OCI-LY1 (cell line): ENCODE results near the gene PRSS57.

Experiments used
- H2AFZ ChIP-seq: fragments of 200-600 bp; sonication (generic), shearing (Covaris generic); 2 replicates; pipeline ENCODE4 v1.6.0; 2014; ENCODE audit warnings: antibody characterized with exemption, mild to moderate bottlenecking, low read length
- H3F3A ChIP-seq: fragments of 200-600 bp; sonication (generic), shearing (Covaris generic); 2 replicates; pipeline ENCODE4 v1.6.0; 2014; ENCODE audit warnings: mild to moderate bottlenecking, antibody characterized with exemption, low read length, moderate library complexity; ENCODE audit not compliant: insufficient read depth
- H3K27ac ChIP-seq: fragments of 200-600 bp; sonication (generic); 2 replicates; pipeline ENCODE4 v1.5.1; 2014; ENCODE audit warnings: low read length, mixed run types, mild to moderate bottlenecking, low read depth; ENCODE audit not compliant: poor library complexity, severe bottlenecking
- H3K27me3 ChIP-seq: fragments of 200-600 bp; sonication (generic); 2 replicates; pipeline ENCODE4 v1.6.0; 2014; ENCODE audit warnings: antibody characterized with exemption, mild to moderate bottlenecking, low read length, moderate library complexity; ENCODE audit not compliant: insufficient read depth
- H3K36me3 ChIP-seq: fragments of 200-600 bp; sonication (generic); 2 replicates; pipeline ENCODE4 v1.6.1; 2014; ENCODE audit warnings: mild to moderate bottlenecking, antibody characterized with exemption, low read length, moderate library complexity, mixed read lengths; ENCODE audit not compliant: insufficient read depth
- H3K4me1 ChIP-seq: fragments of 200-600 bp; sonication (generic); 2 replicates; pipeline ENCODE4 v1.5.1; 2014; ENCODE audit warnings: mild to moderate bottlenecking, low read length, moderate library complexity; ENCODE audit not compliant: insufficient read depth, severe bottlenecking
- H3K4me2 ChIP-seq: fragments of 200-600 bp; sonication (generic), shearing (Covaris generic); 2 replicates; pipeline ENCODE4 v1.6.1; 2014; ENCODE audit warnings: low read length
- H3K4me3 ChIP-seq: fragments of 200-600 bp; sonication (generic); 2 replicates; pipeline ENCODE4 v1.5.1; 2014; ENCODE audit warnings: low read length, low read depth, mild to moderate bottlenecking, mixed read lengths; ENCODE audit not compliant: poor library complexity, severe bottlenecking
- H3K79me2 ChIP-seq: fragments of 200-600 bp; shearing (Covaris generic); 2 replicates; pipeline ENCODE4 v1.6.1; 2016; ENCODE audit warnings: mixed run types, low read length, mixed read lengths; ENCODE audit not compliant: insufficient read depth
- H3K9ac ChIP-seq: fragments of 200-600 bp; sonication (generic), shearing (Covaris generic); 2 replicates; pipeline ENCODE4 v1.6.1; 2014; ENCODE audit warnings: mild to moderate bottlenecking, low read length, mixed read lengths
- H3K9me2 ChIP-seq: fragments of 200-600 bp; sonication (generic), shearing (Covaris generic); 2 replicates; pipeline ENCODE4 v1.6.1; 2014; ENCODE audit warnings: low read depth, mild to moderate bottlenecking, low read length, mixed read lengths
- H3K9me3 ChIP-seq: fragments of 200-600 bp; shearing (Covaris generic); 2 replicates; pipeline ENCODE4 v1.6.1; 2014; ENCODE audit warnings: low read length, mixed read lengths
- H4K20me1 ChIP-seq: fragments of 200-600 bp; sonication (generic), shearing (Covaris generic); 2 replicates; pipeline ENCODE4 v1.6.0; 2016; ENCODE audit warnings: mild to moderate bottlenecking, low read length; ENCODE audit not compliant: insufficient read depth
- CTCF ChIP-seq: fragments of 200-600 bp; sonication (generic), shearing (Covaris generic); IDR thresholded peaks from 2 replicates; pipeline ENCODE4 v1.5.1; 2017; ENCODE audit warnings: mild to moderate bottlenecking, antibody characterized with exemption, low read length, moderate library complexity, mixed read lengths
- EZH2 ChIP-seq: fragments of 200-600 bp; sonication (generic), shearing (Covaris generic); IDR thresholded peaks from 2 replicates; pipeline ENCODE4 v1.8.0; 2017; ENCODE audit warnings: borderline replicate concordance, mixed run types, mild to moderate bottlenecking, antibody characterized with exemption, low read length, moderate library complexity, mixed read lengths

The PRSS57 gene

GRCh38 chr19:650121-650520 lies 45.1 kb downstream of the PRSS57 start:
- Histone ChIP-seq H3K9me3 (no peaks in the 10 kb centered on the region), H3K27me3 (no peaks in the 10 kb centered on the region), H3K36me3 (peaks cover 86% of the 10 kb centered on the region), H3K79me2 (peaks cover 18% of the 10 kb centered on the region), H3F3A (no peaks in the 10 kb centered on the region), H3K4me1 (no peaks in the 10 kb centered on the region), H3K27ac (no peak overlapping the region), H3K9me2 (no peaks in the 10 kb centered on the region), H2AFZ (no peak overlapping the region), H4K20me1 (no peaks in the 10 kb centered on the region), H3K4me3 (no peak overlapping the region), H3K9ac (no peak overlapping the region), H3K4me2 (no peak overlapping the region)
- TF ChIP-seq EZH2 (no peak), CTCF (no peak)

- Histone ChIP-seq H2AFZ (no peak overlapping the region), H3K36me3 (peaks cover 89% of the 10 kb centered on the region), H3K4me3 (no peak overlapping the region), H3K27ac (no peak overlapping the region), H3K4me2 (no peak overlapping the region), H3K9me2 (no peaks in the 10 kb centered on the region), H3K9ac (no peak overlapping the region), H3K4me1 (no peaks in the 10 kb centered on the region), H3F3A (no peaks in the 10 kb centered on the region), H3K27me3 (no peaks in the 10 kb centered on the region), H3K79me2 (peaks cover 10% of the 10 kb centered on the region), H4K20me1 (no peaks in the 10 kb centered on the region), H3K9me3 (no peaks in the 10 kb centered on the region)
- TF ChIP-seq EZH2 (no peak), CTCF (no peak)
Observed at GRCh38 chr19:648904-649801, 46.1 kb downstream of the PRSS57 start.

GRCh38 chr19:648305-648704 lies 46.9 kb downstream of the PRSS57 start:
- Histone ChIP-seq H3K9me2 (no peaks in the 10 kb centered on the region), H4K20me1 (no peaks in the 10 kb centered on the region), H2AFZ (no peak overlapping the region), H3K27me3 (no peaks in the 10 kb centered on the region), H3K36me3 (peaks cover 87% of the 10 kb centered on the region), H3K4me2 (no peak overlapping the region), H3K4me1 (no peaks in the 10 kb centered on the region), H3K79me2 (peaks cover 1% of the 10 kb centered on the region), H3F3A (no peaks in the 10 kb centered on the region), H3K4me3 (no peak overlapping the region), H3K9ac (no peak overlapping the region), H3K9me3 (no peaks in the 10 kb centered on the region), H3K27ac (no peak overlapping the region)
- TF ChIP-seq EZH2 (no peak), CTCF (no peak)
